Smooth muscle cell (in vitro differentiated cells): ENCODE measurements around the gene NR2F2. TPM values are rescaled to one million over a fixed set of nuclear protein-coding genes. Genes with fewer than 3 reads are reported as not detected.

Experiments used
- DNase-seq: peaks from one replicate; lab custom pipeline; 2025; ENCODE audit not compliant: unreplicated experiment; lab: John Stamatoyannopoulos, UW
- H2AFZ ChIP-seq: fragments of 200-600 bp; sonication (generic); 2 replicates; pipeline ENCODE4 v1.6.0; 2016; ENCODE audit warnings: antibody characterized with exemption, low read depth, mild to moderate bottlenecking
- H3F3A ChIP-seq: fragments of 200-600 bp; sonication (generic); 2 replicates; pipeline ENCODE4 v1.6.0; 2017; ENCODE audit warnings: antibody characterized with exemption, low read depth
- H3K27ac ChIP-seq: fragments of 200-600 bp; sonication (generic); 2 replicates; pipeline ENCODE4 v1.5.1; 2016; ENCODE audit warnings: low read depth, mild to moderate bottlenecking
- H3K27me3 ChIP-seq: fragments of 200-600 bp; sonication (generic); 2 replicates; pipeline ENCODE4 v1.6.1; 2016; ENCODE audit warnings: low read depth, mild to moderate bottlenecking
- H3K36me3 ChIP-seq: fragments of 200-600 bp; sonication (generic); 2 replicates; pipeline ENCODE4 v1.5.1; 2016; ENCODE audit warnings: low read depth
- H3K4me1 ChIP-seq: fragments of 200-600 bp; sonication (generic); 2 replicates; pipeline ENCODE4 v1.5.1; 2016; ENCODE audit warnings: low read depth
- H3K4me2 ChIP-seq: fragments of 200-600 bp; sonication (generic); 2 replicates; pipeline ENCODE4 v1.6.0; 2016; ENCODE audit warnings: mild to moderate bottlenecking
- H3K4me3 ChIP-seq: fragments of 200-600 bp; sonication (generic); 2 replicates; pipeline ENCODE4 v1.5.1; 2016; ENCODE audit warnings: mild to moderate bottlenecking
- H3K79me2 ChIP-seq: fragments of 200-600 bp; sonication (generic); 2 replicates; pipeline ENCODE4 v1.6.0; 2016; ENCODE audit warnings: low read depth, mild to moderate bottlenecking
- H3K9ac ChIP-seq: fragments of 200-600 bp; sonication (generic); 2 replicates; pipeline ENCODE4 v1.6.0; 2016; ENCODE audit warnings: low read depth
- H3K9me3 ChIP-seq: fragments of 200-600 bp; sonication (generic); replicated peaks from 2 replicates; pipeline ENCODE4 v1.5.1; 2016; ENCODE audit warnings: low read depth
- H4K20me1 ChIP-seq: fragments of 200-600 bp; sonication (generic); 2 replicates; pipeline ENCODE4 v1.6.0; 2016; ENCODE audit warnings: low read depth
- WGBS: methylation state at CpG from one replicate; pipeline ENCODE4 v1.1.7; 2016; ENCODE audit warnings: low lambda C conversion rate; 5-methylcytosine and 5-hydroxymethylcytosine counted together
- polyA plus RNA-seq: library from polyadenylated mRNA; unstranded; fragments of >200 nt; fragmentation: Nextera tagmentation; extraction: Ambion mirVana; gene quantifications from 2 replicates; pipeline ENCODE4 v1.2.1, GENCODE V29; 2016
- total RNA-seq: library from RNA; depleted of rRNA; stranded (reverse); fragments of >200 nt; gene quantifications from 2 replicates; pipeline ENCODE4 v1.2.3, GENCODE V29; 2014
- TF ChIP-seq, protein P1 (sequence below): fragments of 200-600 bp; sonication (generic); IDR thresholded peaks from 2 replicates; pipeline ENCODE4 v1.5.1; 2017; ENCODE audit warnings: borderline replicate concordance, mild to moderate bottlenecking, antibody characterized with exemption; ENCODE audit not compliant: insufficient read depth, poor library complexity, severe bottlenecking

NR2F2 gene
- total and polyA plus RNA-seq, 2 experiments from 2014 or later: 4.7 to 9.8 TPM

DNA sequence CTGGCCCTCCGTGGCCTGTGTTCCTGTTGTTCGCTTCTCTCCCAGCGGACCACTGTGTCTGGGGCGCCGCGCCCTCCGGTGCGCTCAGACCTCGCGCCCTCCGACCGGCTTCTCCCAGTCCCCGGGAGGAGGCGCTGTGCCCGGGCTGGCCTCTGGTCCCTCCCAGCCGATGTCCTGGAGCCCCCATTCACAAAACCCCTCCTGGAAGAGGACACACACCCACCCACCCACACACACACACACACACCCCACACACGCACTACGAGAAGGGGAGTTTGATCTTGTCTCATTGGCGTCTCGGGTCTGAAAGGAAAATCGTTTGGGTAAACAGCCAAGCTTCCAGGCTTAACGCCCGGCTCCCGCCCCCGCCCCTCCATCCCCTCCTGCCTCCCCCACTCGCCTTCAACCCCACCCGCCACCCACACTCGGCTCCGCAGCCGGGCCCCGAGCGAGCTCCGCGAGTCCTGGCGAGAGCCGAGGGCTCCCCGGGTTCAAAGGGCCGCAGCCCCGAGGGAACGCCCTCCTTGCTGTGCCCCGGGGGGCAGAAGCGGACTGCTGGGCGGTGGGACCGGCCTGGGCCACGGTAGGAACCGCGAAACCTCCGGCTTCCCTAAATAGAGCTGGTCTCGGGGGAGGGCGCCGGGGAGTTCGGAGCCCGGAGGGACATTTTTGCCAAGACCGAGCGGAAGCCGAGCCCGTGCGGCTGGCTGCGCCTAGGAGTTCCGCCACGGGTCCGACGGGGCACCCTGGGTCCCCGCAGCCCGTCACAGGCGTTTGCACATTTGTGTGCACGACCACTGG is 23.6 kb downstream of the NR2F2 start:
- DNase-seq: no peak
- Histone ChIP-seq H3K4me1 (peaks cover 80% of the 10 kb centered on the region), H3K27me3 (peaks cover 96% of the 10 kb centered on the region), H3K36me3 (no peaks in the 10 kb centered on the region), H3K79me2 (no peaks in the 10 kb centered on the region), H3K4me3 (peak overlapping the region; percentile 46), H3K4me2 (peak overlapping the region; percentile 85), H2AFZ (no peak overlapping the region), H3K9me3 (no peaks in the 10 kb centered on the region), H3F3A (no peaks in the 10 kb centered on the region), H4K20me1 (peaks cover 37% of the 10 kb centered on the region), H3K27ac (no peak overlapping the region), H3K9ac (no peak overlapping the region)
- TF ChIP-seq, protein P1, sequence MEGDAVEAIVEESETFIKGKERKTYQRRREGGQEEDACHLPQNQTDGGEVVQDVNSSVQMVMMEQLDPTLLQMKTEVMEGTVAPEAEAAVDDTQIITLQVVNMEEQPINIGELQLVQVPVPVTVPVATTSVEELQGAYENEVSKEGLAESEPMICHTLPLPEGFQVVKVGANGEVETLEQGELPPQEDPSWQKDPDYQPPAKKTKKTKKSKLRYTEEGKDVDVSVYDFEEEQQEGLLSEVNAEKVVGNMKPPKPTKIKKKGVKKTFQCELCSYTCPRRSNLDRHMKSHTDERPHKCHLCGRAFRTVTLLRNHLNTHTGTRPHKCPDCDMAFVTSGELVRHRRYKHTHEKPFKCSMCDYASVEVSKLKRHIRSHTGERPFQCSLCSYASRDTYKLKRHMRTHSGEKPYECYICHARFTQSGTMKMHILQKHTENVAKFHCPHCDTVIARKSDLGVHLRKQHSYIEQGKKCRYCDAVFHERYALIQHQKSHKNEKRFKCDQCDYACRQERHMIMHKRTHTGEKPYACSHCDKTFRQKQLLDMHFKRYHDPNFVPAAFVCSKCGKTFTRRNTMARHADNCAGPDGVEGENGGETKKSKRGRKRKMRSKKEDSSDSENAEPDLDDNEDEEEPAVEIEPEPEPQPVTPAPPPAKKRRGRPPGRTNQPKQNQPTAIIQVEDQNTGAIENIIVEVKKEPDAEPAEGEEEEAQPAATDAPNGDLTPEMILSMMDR: peak; percentile 48
- 2% methylated on average over 60 of the region's 67 CpGs for WGBS

DNA sequence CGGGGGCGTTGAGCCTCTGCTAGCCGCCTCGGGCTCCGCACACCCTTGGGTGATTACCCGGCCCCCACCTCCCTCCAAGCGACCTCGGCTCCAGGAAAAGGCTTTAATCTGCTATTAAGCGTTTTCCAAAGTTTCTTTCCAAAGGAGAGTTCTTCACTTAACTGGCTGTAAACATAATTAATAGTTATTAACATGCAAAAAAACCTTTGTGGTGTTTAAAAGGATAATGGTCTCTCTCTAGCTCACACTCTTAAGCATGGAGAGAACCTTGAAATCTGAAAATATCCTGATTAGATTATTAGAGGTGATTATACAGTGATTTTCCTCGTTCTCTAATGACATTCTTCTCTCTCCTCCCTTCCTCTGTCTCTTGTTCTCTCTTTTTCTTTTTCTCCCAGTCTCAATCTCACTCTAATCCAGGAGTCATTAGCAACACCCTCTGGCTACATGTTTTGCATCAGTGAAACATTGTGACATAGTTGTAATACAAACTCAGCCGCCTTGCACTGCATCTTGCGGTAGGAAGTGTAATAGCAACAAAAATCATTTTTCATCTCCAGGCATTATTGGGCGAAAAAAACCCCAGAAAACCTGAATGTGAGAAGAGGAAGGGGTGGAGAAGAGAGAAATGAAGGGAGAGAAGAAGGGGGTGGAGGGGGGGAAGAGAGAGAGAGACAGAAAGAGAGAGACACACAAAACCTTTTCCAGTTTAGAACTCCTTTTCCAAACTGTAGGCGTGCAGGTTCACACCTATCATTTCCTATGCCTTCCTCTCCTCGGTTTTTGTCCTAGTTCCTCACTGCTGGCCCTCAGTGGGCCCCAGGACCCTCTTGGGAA is 24.4 kb downstream of the NR2F2 start:
- no peak overlapping the region for H3K27ac ChIP-seq
- no peak overlapping the region for H3K9ac ChIP-seq

DNA sequence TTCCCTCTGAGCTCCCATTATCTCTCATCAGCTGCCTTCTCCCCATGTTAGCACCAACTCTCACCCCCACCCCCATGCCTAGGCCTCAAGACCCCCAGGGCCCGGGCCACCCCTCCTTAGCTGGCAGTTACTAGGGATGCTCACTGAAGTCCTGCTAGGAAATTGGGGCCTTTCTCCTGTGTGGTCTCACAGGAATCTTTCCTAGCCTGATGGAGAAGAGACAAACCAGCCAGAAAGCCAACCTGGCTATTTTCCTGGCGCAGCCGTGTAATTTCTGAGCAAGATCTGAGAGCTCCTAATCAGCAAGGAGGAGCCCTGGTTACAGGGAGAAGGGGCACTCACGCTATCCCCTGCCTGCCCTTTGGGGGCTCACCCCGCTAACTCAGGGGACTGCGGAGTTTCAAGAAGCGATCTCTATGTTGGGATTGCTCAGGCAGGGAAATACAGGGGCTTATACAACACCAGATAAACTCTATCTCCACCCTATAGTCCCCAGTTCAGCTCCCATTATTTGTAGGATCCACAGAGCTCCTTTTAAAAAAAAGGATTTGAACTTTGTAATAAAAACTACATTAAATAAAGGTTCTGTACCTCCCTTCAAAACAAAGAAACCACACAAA is 25.2 kb downstream of the NR2F2 start:
- Histone ChIP-seq H3K4me1 (peaks cover 77% of the 10 kb centered on the region), H3F3A (no peaks in the 10 kb centered on the region), H3K9ac (no peak overlapping the region), H3K9me3 (no peaks in the 10 kb centered on the region), H3K27me3 (peaks cover 96% of the 10 kb centered on the region), H3K27ac (no peak overlapping the region), H3K4me2 (no peak overlapping the region), H3K4me3 (no peak overlapping the region), H2AFZ (no peak overlapping the region), H4K20me1 (peaks cover 21% of the 10 kb centered on the region), H3K36me3 (no peaks in the 10 kb centered on the region), H3K79me2 (no peaks in the 10 kb centered on the region)
- TF ChIP-seq, protein P1: no peak
- WGBS: 27% methylated on average over 7 of the region's 7 CpGs
- no peak for DNase-seq

More for the DNA sequence above, 24.4 kb downstream of the NR2F2 start:
- Histone ChIP-seq H3K36me3 (no peaks in the 10 kb centered on the region), H3K27me3 (peaks cover 96% of the 10 kb centered on the region), H3K4me3 (peak overlapping the region; percentile 46), H3F3A (no peaks in the 10 kb centered on the region), H4K20me1 (peaks cover 28% of the 10 kb centered on the region), H3K79me2 (no peaks in the 10 kb centered on the region), H3K4me2 (peak overlapping the region; percentile 85), H3K9me3 (no peaks in the 10 kb centered on the region), H3K4me1 (peaks cover 80% of the 10 kb centered on the region), H2AFZ (no peak overlapping the region)
- DNase-seq: no peak
- 9% methylated on average over 13 of the region's 15 CpGs for WGBS
- TF ChIP-seq, protein P1: no peak
